ENCODE results near the gene RASSF8. TPM values are rescaled to one million over a fixed set of nuclear protein-coding genes. Genes with fewer than 3 reads are reported as not detected.

The RASSF8 gene
- total and polyA plus RNA-seq, 9 of the 15 experiments (the other 6 are each of a cell fraction or from before 2014, with no cell fraction given), result 0.01 to 0.36 (median 0.12) TPM; not detected in 1

- CTCF ChIA-PET (ENCODE audit: low intra/inter-chr PET ratio), result no interaction called here
Measured at GRCh38 chr12:26101350-26101734, 142.9 kb downstream of the RASSF8 start.

More at GRCh38 chr12:26101350-26101734, 142.9 kb downstream of the RASSF8 start:
- FAIRE-seq, result no peak
- BruUV-seq (replicated peaks), result no TSS peak
- H3K79me2 ChIP-seq (ENCODE audit: control insufficient read depth, insufficient read depth, low read length), result no peaks in the 10 kb centered on the region
- no peak overlapping the region for H3K4me3 ChIP-seq
- DNase-seq (ENCODE audit: extremely low read depth in 1 of 4, low spot score in 3 of 4), result no peak
- H3K9me3 ChIP-seq (replicated peaks; ENCODE audit: control insufficient read depth, insufficient read depth, low read depth, low read length), result no peaks in the 10 kb centered on the region
- POLR2A ChIA-PET, result interaction anchor here (1.3 to 1.5 kb wide), 2 partner anchors 10 to 13 kb away, joined by 3 read pairs; no protein-coding TSS in a partner anchor
- intact Hi-C loops (cut with micrococcal nuclease) (no loop called here), in situ Hi-C loops (cut with MboI) (no loop called here)
- H3K4me2 ChIP-seq (ENCODE audit: insufficient read depth, low read length), result no peak overlapping the region
- H3K27me3 ChIP-seq (ENCODE audit: control insufficient read depth in 2 of 2, insufficient read depth in 2 of 2, low read length in 2 of 2), result peaks cover 5 to 12% of the 10 kb centered on the region in 2 experiments; a peak in 3 of 5 replicates
- ATAC-seq, result no peak
- no peaks in the 10 kb centered on the region for H3K9me1 ChIP-seq (ENCODE audit: control insufficient read depth, insufficient read depth, low read length)
- no peak overlapping the region for H2AFZ ChIP-seq (ENCODE audit: low read depth, low read length)
- 0% methylated on average over 3 of the region's 3 CpGs for WGBS (ENCODE audit: insufficient coverage, low coverage, missing lambda C conversion rate)
- H3K27ac ChIP-seq (ENCODE audit: extremely low read depth, low read depth, low read length), result no peak overlapping the region
- H3K4me1 ChIP-seq (replicated peaks in 1 of 2; ENCODE audit: control insufficient read depth in 2 of 2, insufficient read depth in 2 of 2, low read length in 2 of 2), result no peaks in the 10 kb centered on the region
- no peaks in the 10 kb centered on the region for H3K36me3 ChIP-seq (ENCODE audit: control insufficient read depth, insufficient read depth, low read length)
- H3K9ac ChIP-seq (ENCODE audit: insufficient read depth in 1 of 2, low read depth in 2 of 2, low read length in 2 of 2), result no peak overlapping the region
- H4K20me1 ChIP-seq (replicated peaks; ENCODE audit: control insufficient read depth, insufficient read depth, low read length), result no peaks in the 10 kb centered on the region
- TF ChIP-seq ERF (CRISPR knock-in tag; IDR thresholded peaks at IDR 0.05), result no peak
- no peak for TF ChIP-seq ZNF639 (CRISPR knock-in tag; conservative IDR thresholded peaks at IDR 0.05 in 1 of 2, IDR thresholded peaks at IDR 0.05 in 1 of 2)
- no peak for TF ChIP-seq PRDM10 (IDR thresholded peaks at IDR 0.05; ENCODE audit: partially characterized antibody)
- TF ChIP-seq NFIC (IDR thresholded peaks at IDR 0.05), result peak; percentile 72
- TF ChIP-seq RBM14 (IDR thresholded peaks at IDR 0.05; ENCODE audit: borderline replicate concordance, insufficient read depth, low read depth, low read length), result no peak
- TF ChIP-seq NFIX (CRISPR knock-in tag; IDR thresholded peaks at IDR 0.05; ENCODE audit: low read depth), result peak; percentile 40; the same call in 1 of the 2 replicates
- no peak for TF ChIP-seq POLR2A (conservative IDR thresholded peaks at IDR 0.05)
- no peak for TF ChIP-seq MAZ (CRISPR knock-in tag; conservative IDR thresholded peaks at IDR 0.05 in 1 of 2, IDR thresholded peaks at IDR 0.05 in 1 of 2)
- TF ChIP-seq TEAD4 (IDR thresholded peaks at IDR 0.05; ENCODE audit: low read length), result no peak
- no peak for TF ChIP-seq TEAD4 (CRISPR knock-in tag; IDR thresholded peaks at IDR 0.05; ENCODE audit: borderline replicate concordance)
- no peak for TF ChIP-seq E2F5 (CRISPR knock-in tag; IDR thresholded peaks at IDR 0.05)
- TF ChIP-seq RBM39 (optimal IDR thresholded peaks at IDR 0.05; ENCODE audit: low read depth, low read length), result no peak
- TF ChIP-seq MED1 (CRISPR knock-in tag; IDR thresholded peaks at IDR 0.05; ENCODE audit: borderline replicate concordance), result no peak
